GM23248 (cell line): Measurements from ENCODE around the gene CNTN4. TPM values are rescaled to one million over a fixed set of nuclear protein-coding genes. Genes with fewer than 3 reads are reported as not detected.

Source experiments
- DNase-seq: peaks from one replicate; pipeline ENCODE4 v3.0.0-alpha.2; 2015
- H2AFZ ChIP-seq: fragments of 200-600 bp; sonication (generic); 2 replicates; pipeline ENCODE4 v1.6.1; 2016; ENCODE audit warnings: antibody characterized with exemption
- H3F3A ChIP-seq: fragments of 200-600 bp; sonication (generic); 2 replicates; pipeline ENCODE4 v1.6.1; 2016; ENCODE audit warnings: mild to moderate bottlenecking, antibody characterized with exemption, mixed run types; ENCODE audit not compliant: insufficient read depth
- H3K27ac ChIP-seq: fragments of 200-600 bp; sonication (generic); 2 replicates; pipeline ENCODE4 v1.5.1; 2016; ENCODE audit warnings: mild to moderate bottlenecking
- H3K27me3 ChIP-seq: fragments of 200-600 bp; sonication (generic); replicated peaks from 2 replicates; pipeline ENCODE4 v1.6.1; 2016; ENCODE audit warnings: mild to moderate bottlenecking; ENCODE audit not compliant: insufficient read depth
- H3K36me3 ChIP-seq: fragments of 200-600 bp; sonication (generic); 2 replicates; pipeline ENCODE4 v1.6.1; 2016; ENCODE audit warnings: low read depth, mild to moderate bottlenecking
- H3K4me1 ChIP-seq: fragments of 200-600 bp; sonication (generic); 2 replicates; pipeline ENCODE4 v1.6.1; 2016; ENCODE audit warnings: mild to moderate bottlenecking; ENCODE audit not compliant: insufficient read depth
- H3K4me2 ChIP-seq: fragments of 200-600 bp; sonication (generic); one replicate; pipeline ENCODE4 v1.6.1; 2016; ENCODE audit warnings: mild to moderate bottlenecking; ENCODE audit not compliant: unreplicated experiment
- H3K4me3 ChIP-seq: fragments of 200-600 bp; sonication (generic); 2 replicates; pipeline ENCODE4 v1.5.1; 2016; ENCODE audit warnings: mild to moderate bottlenecking
- H3K79me2 ChIP-seq: fragments of 200-600 bp; sonication (generic); 2 replicates; pipeline ENCODE4 v1.6.1; 2016; ENCODE audit warnings: mild to moderate bottlenecking; ENCODE audit not compliant: insufficient read depth
- H3K9ac ChIP-seq: fragments of 200-600 bp; sonication (generic); 2 replicates; pipeline ENCODE4 v1.6.1; 2016; ENCODE audit warnings: mild to moderate bottlenecking
- H3K9me2 ChIP-seq: fragments of 200-600 bp; sonication (generic); 2 replicates; pipeline ENCODE4 v1.6.1; 2016; ENCODE audit warnings: mixed run types, mild to moderate bottlenecking, moderate library complexity; ENCODE audit not compliant: insufficient read depth
- H3K9me3 ChIP-seq: fragments of 200-600 bp; sonication (generic); one replicate; pipeline ENCODE4 v1.6.1; 2017; ENCODE audit warnings: low read depth
- H4K20me1 ChIP-seq: fragments of 200-600 bp; sonication (generic); 2 replicates; pipeline ENCODE4 v1.6.0; 2016; ENCODE audit not compliant: insufficient read depth
- EZH2 ChIP-seq: fragments of 200-600 bp; sonication (generic); IDR thresholded peaks from 2 replicates; pipeline ENCODE4 v1.6.1; 2018; ENCODE audit warnings: antibody characterized with exemption, mild to moderate bottlenecking; ENCODE audit not compliant: insufficient read depth, poor library complexity, severe bottlenecking
- EZH2phosphoT487 ChIP-seq: fragments of 200-600 bp; sonication (generic); IDR thresholded peaks from 2 replicates; pipeline ENCODE4 v1.6.1; 2018; ENCODE audit warnings: antibody characterized with exemption, moderate library complexity, mild to moderate bottlenecking, low read depth; ENCODE audit not compliant: insufficient read depth
- WGBS, 2 experiments: methylation state at CpG; one replicate each; pipeline ENCODE4 v1.1.6; 2015 to 2017; ENCODE audit warnings: low lambda C conversion rate in 2 of 2, low coverage in 1 of 2; ENCODE audit errors: missing lambda C conversion rate in 2 of 2; 5-methylcytosine and 5-hydroxymethylcytosine counted together
- in situ Hi-C: fragments of 300-500 bp; cut with MboI; formaldehyde crosslinking; loops from 2 replicates; pipeline ENCODE4 v1.15.0; 2020
- polyA plus RNA-seq: library from polyadenylated mRNA; unstranded; fragments of >200 nt; fragmentation: Nextera tagmentation; extraction: Ambion mirVana; gene quantifications from 2 replicates; pipeline ENCODE4 v1.2.1, GENCODE V29; 2016
- total RNA-seq: library from RNA; depleted of rRNA; stranded (reverse); fragments of >200 nt; shearing (Covaris generic); gene quantifications from 2 replicates; pipeline ENCODE4 v1.2.3, GENCODE V29; 2014

Gene CNTN4
- total and polyA plus RNA-seq, 2 experiments from 2014 or later: not detected

DNA sequence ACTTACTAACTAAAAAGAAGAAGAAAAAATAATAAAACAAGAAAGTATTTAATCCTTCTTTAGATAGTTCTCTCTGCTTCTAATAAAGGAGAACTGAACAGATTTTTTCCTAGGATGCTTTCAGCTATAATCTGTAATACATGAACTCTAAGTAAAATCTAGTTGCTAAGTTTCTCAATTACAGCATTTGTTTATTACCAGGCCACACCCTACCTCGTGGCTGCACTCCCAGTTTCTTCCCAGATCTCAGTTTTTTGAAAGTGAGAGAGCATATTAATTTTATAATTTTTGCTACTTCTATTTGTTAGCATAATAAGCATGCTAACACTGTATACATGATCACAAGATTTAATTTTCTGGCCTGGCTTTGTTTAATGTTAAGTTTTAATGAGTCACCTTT, 753.2 kb downstream of the CNTN4 start:
- WGBS, 2 experiments: 0% methylated on average over 1 of the region's 1 CpG
- Histone ChIP-seq H3K4me3 (no peak overlapping the region), H3K9ac (no peak overlapping the region), H3K9me2 (no peaks in the 10 kb centered on the region), H3K27ac (no peak overlapping the region), H3K4me2 (no peak overlapping the region), H3K27me3 (no peaks in the 10 kb centered on the region), H3K9me3 (no peaks in the 10 kb centered on the region), H3F3A (no peaks in the 10 kb centered on the region), H2AFZ (no peak overlapping the region), H3K36me3 (no peaks in the 10 kb centered on the region), H3K4me1 (no peaks in the 10 kb centered on the region), H4K20me1 (no peaks in the 10 kb centered on the region), H3K79me2 (no peaks in the 10 kb centered on the region)
- in situ Hi-C loops: no loop called here
- no peak for DNase-seq
- TF ChIP-seq EZH2: no peak

DNA sequence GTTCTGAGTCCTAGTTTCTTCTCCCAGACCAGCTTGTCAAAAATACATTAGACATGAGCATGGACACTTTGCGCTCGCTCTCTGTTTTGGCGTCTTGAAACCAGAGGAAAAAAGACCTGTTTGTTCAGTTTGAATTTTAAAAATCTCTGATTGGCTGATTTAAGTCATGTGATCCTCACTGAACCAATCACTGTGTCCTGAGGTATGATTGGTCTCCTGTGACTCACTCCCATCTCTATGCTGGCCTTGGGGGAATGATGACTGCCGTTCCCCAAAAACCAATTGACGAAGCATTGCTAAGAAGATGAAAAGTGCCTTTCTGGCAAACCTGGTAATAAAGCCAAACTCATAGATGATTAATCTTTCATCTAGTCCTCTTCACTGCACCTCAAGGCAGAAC, 755.0 kb downstream of the CNTN4 start:
- no peaks in the 10 kb centered on the region for H3K4me1 ChIP-seq
- no peak overlapping the region for H3K4me3 ChIP-seq
- H3K9me3 ChIP-seq: no peaks in the 10 kb centered on the region
- no peak overlapping the region for H2AFZ ChIP-seq
- in situ Hi-C loops: no loop called here
- no peak overlapping the region for H3K27ac ChIP-seq
- TF ChIP-seq EZH2 (no peak), EZH2phosphoT487 (no peak)
- H3K36me3 ChIP-seq: no peaks in the 10 kb centered on the region
- no peaks in the 10 kb centered on the region for H3K9me2 ChIP-seq
- DNase-seq: no peak
- WGBS, 2 experiments: 63 to 68% methylated on average over 5 of the region's 5 CpGs
- no peaks in the 10 kb centered on the region for H3K27me3 ChIP-seq
- H3K9ac ChIP-seq: no peak overlapping the region
- H3F3A ChIP-seq: no peaks in the 10 kb centered on the region
- no peaks in the 10 kb centered on the region for H3K79me2 ChIP-seq
- no peak overlapping the region for H3K4me2 ChIP-seq
- no peaks in the 10 kb centered on the region for H4K20me1 ChIP-seq

DNA sequence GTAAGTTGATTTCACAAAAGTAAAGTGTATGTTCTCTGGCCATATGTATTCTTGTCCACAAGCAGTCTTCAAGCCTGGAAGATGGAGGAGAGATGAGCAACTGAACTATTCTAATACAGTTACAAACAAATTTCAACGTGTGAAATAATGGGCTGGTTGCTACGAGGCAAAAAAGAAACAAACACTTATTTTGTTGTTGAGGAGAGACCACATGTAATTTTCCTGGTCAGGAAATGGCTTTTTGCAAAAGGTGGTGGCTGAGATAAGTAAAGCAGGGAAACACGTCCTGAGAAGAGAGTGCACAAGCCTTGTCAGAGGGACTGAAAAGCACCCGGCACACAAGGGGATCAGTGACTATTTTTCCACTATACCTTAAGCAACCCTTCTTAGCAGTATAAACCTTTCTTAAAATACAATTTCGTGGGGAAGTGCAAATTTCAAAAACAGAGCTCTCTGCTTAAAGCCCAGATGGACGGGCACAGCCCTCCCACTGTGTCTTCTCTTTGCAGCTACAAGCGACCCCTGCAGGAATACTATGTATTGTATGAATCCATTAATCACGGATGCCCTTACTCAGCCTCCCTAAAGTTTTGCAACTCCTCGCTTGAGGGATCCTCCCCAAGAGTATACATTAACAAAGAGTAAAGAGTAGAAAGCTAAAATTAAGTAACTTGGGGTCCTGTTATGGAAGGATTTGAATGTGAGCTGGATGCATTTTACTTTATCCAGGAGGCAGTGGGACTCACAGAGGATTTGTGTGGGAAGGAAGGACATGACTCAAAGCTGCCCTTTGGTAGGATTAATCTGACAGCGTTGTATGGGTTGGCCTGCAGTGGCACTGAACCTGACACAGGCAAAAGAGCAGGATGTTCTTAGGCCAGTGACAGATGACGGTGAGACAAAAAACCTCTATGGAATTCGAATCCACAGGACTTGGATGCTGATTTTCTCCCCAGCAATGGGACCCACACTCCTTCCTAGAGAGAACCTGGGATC, 757.8 kb downstream of the CNTN4 start:
- Histone ChIP-seq H4K20me1 (no peaks in the 10 kb centered on the region), H3K27ac (no peak overlapping the region), H3K36me3 (no peaks in the 10 kb centered on the region), H3K4me2 (no peak overlapping the region), H3K9ac (no peak overlapping the region), H3K27me3 (no peaks in the 10 kb centered on the region), H3K4me3 (no peak overlapping the region), H3F3A (no peaks in the 10 kb centered on the region), H3K79me2 (no peaks in the 10 kb centered on the region), H3K9me3 (no peaks in the 10 kb centered on the region), H3K4me1 (no peaks in the 10 kb centered on the region), H2AFZ (no peak overlapping the region), H3K9me2 (no peaks in the 10 kb centered on the region)
- no peak for DNase-seq
- 24 to 27% methylated on average over 12 of the region's 12 CpGs for WGBS, 2 experiments
- in situ Hi-C loops: no loop called here
- no peak for TF ChIP-seq EZH2
- no peak for TF ChIP-seq EZH2phosphoT487

DNA sequence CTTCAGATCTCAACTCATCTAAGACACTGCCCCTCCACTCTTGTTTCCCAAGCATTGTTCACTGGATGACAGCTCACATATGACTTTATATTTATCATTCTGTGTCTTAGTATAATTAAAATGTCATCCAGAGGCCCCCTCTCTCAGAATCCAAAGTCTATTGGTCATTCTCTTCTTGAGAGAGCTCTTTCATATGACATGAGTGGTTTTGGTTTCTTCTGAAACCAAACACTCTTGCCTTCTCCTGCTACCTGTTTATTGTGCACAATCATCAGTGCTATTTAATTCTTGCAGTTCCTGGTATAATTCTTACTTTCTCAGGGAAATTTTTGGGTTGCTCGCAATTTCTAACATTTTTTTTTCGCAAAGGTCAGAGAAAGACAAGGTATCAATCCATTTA, 762.0 kb downstream of the CNTN4 start:
- Histone ChIP-seq H4K20me1 (no peaks in the 10 kb centered on the region), H3K9me3 (no peaks in the 10 kb centered on the region), H3F3A (no peaks in the 10 kb centered on the region), H3K79me2 (no peaks in the 10 kb centered on the region), H3K4me2 (no peak overlapping the region), H3K9me2 (no peaks in the 10 kb centered on the region), H3K4me3 (no peak overlapping the region), H3K27ac (no peak overlapping the region), H3K36me3 (no peaks in the 10 kb centered on the region), H3K27me3 (no peaks in the 10 kb centered on the region), H2AFZ (no peak overlapping the region), H3K9ac (no peak overlapping the region), H3K4me1 (no peaks in the 10 kb centered on the region)
- in situ Hi-C loops: no loop called here
- DNase-seq: no peak
- TF ChIP-seq EZH2 (no peak), EZH2phosphoT487 (no peak)
- 57 to 67% methylated on average over 2 of the region's 2 CpGs for WGBS, 2 experiments
